A673 (cell line): ENCODE results near the gene GOLGA6C.
"Not testable (repeated sequence)": the region's sequence is repeated elsewhere in the genome, so short reads cannot be mapped to it uniquely, and the experiment has no call there.

Experiments
- EZH2 ChIP-seq: fragments of 200-600 bp; sonication (generic); IDR thresholded peaks from 2 replicates; pipeline ENCODE4 v1.6.1; 2017; ENCODE audit warnings: borderline replicate concordance, low read depth, mild to moderate bottlenecking, mixed read lengths, antibody characterized with exemption, low read length; ENCODE audit not compliant: poor library complexity, severe bottlenecking
- TF ChIP-seq, protein P1 (sequence below): fragments of 300-800, 200-600 bp; sonication (generic); conservative IDR thresholded peaks from 2 replicates; pipeline ENCODE4 v1.5.1; 2017; ENCODE audit warnings: low read depth, mild to moderate bottlenecking, antibody characterized with exemption, low read length, moderate library complexity, mixed read lengths

- TF ChIP-seq, protein P1, sequence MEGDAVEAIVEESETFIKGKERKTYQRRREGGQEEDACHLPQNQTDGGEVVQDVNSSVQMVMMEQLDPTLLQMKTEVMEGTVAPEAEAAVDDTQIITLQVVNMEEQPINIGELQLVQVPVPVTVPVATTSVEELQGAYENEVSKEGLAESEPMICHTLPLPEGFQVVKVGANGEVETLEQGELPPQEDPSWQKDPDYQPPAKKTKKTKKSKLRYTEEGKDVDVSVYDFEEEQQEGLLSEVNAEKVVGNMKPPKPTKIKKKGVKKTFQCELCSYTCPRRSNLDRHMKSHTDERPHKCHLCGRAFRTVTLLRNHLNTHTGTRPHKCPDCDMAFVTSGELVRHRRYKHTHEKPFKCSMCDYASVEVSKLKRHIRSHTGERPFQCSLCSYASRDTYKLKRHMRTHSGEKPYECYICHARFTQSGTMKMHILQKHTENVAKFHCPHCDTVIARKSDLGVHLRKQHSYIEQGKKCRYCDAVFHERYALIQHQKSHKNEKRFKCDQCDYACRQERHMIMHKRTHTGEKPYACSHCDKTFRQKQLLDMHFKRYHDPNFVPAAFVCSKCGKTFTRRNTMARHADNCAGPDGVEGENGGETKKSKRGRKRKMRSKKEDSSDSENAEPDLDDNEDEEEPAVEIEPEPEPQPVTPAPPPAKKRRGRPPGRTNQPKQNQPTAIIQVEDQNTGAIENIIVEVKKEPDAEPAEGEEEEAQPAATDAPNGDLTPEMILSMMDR, result not testable (repeated sequence)
- not testable (repeated sequence) for TF ChIP-seq EZH2
Observed at GRCh38 chr15:75258620-75259343, 648 bp downstream of the GOLGA6C start.
